ENCODE results near the gene DNAH9. TPM values are rescaled to one million over a fixed set of nuclear protein-coding genes. Genes with fewer than 3 reads are reported as not detected.

DNAH9 gene
- total and polyA plus RNA-seq, 2 of the 8 experiments (the other 6 are each of a cell fraction or from before 2014, with no cell fraction given): 0.21 to 0.86 TPM

GRCh38 chr17:11885051-11885450 lies 286.8 kb downstream of the DNAH9 start (continued):
- TF ChIP-seq, protein P1, sequence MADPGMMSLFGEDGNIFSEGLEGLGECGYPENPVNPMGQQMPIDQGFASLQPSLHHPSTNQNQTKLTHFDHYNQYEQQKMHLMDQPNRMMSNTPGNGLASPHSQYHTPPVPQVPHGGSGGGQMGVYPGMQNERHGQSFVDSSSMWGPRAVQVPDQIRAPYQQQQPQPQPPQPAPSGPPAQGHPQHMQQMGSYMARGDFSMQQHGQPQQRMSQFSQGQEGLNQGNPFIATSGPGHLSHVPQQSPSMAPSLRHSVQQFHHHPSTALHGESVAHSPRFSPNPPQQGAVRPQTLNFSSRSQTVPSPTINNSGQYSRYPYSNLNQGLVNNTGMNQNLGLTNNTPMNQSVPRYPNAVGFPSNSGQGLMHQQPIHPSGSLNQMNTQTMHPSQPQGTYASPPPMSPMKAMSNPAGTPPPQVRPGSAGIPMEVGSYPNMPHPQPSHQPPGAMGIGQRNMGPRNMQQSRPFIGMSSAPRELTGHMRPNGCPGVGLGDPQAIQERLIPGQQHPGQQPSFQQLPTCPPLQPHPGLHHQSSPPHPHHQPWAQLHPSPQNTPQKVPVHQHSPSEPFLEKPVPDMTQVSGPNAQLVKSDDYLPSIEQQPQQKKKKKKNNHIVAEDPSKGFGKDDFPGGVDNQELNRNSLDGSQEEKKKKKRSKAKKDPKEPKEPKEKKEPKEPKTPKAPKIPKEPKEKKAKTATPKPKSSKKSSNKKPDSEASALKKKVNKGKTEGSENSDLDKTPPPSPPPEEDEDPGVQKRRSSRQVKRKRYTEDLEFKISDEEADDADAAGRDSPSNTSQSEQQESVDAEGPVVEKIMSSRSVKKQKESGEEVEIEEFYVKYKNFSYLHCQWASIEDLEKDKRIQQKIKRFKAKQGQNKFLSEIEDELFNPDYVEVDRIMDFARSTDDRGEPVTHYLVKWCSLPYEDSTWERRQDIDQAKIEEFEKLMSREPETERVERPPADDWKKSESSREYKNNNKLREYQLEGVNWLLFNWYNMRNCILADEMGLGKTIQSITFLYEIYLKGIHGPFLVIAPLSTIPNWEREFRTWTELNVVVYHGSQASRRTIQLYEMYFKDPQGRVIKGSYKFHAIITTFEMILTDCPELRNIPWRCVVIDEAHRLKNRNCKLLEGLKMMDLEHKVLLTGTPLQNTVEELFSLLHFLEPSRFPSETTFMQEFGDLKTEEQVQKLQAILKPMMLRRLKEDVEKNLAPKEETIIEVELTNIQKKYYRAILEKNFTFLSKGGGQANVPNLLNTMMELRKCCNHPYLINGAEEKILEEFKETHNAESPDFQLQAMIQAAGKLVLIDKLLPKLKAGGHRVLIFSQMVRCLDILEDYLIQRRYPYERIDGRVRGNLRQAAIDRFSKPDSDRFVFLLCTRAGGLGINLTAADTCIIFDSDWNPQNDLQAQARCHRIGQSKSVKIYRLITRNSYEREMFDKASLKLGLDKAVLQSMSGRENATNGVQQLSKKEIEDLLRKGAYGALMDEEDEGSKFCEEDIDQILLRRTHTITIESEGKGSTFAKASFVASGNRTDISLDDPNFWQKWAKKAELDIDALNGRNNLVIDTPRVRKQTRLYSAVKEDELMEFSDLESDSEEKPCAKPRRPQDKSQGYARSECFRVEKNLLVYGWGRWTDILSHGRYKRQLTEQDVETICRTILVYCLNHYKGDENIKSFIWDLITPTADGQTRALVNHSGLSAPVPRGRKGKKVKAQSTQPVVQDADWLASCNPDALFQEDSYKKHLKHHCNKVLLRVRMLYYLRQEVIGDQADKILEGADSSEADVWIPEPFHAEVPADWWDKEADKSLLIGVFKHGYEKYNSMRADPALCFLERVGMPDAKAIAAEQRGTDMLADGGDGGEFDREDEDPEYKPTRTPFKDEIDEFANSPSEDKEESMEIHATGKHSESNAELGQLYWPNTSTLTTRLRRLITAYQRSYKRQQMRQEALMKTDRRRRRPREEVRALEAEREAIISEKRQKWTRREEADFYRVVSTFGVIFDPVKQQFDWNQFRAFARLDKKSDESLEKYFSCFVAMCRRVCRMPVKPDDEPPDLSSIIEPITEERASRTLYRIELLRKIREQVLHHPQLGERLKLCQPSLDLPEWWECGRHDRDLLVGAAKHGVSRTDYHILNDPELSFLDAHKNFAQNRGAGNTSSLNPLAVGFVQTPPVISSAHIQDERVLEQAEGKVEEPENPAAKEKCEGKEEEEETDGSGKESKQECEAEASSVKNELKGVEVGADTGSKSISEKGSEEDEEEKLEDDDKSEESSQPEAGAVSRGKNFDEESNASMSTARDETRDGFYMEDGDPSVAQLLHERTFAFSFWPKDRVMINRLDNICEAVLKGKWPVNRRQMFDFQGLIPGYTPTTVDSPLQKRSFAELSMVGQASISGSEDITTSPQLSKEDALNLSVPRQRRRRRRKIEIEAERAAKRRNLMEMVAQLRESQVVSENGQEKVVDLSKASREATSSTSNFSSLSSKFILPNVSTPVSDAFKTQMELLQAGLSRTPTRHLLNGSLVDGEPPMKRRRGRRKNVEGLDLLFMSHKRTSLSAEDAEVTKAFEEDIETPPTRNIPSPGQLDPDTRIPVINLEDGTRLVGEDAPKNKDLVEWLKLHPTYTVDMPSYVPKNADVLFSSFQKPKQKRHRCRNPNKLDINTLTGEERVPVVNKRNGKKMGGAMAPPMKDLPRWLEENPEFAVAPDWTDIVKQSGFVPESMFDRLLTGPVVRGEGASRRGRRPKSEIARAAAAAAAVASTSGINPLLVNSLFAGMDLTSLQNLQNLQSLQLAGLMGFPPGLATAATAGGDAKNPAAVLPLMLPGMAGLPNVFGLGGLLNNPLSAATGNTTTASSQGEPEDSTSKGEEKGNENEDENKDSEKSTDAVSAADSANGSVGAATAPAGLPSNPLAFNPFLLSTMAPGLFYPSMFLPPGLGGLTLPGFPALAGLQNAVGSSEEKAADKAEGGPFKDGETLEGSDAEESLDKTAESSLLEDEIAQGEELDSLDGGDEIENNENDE (IDR thresholded peaks at IDR 0.05; ENCODE audit: insufficient replicate concordance, low read length): no peak
- TF ChIP-seq TAF1 (IDR thresholded peaks at IDR 0.05; ENCODE audit: low read depth, low read length): no peak
- no peak for TF ChIP-seq USF2 (IDR thresholded peaks at IDR 0.05; ENCODE audit: low read length)
- TF ChIP-seq CBX5 (IDR thresholded peaks at IDR 0.05; ENCODE audit: low read depth, low read length): no peak
- TF ChIP-seq GTF2F1 (IDR thresholded peaks at IDR 0.05; ENCODE audit: borderline replicate concordance, low read depth, low read length): no peak
- no peak for TF ChIP-seq SP1 (IDR thresholded peaks at IDR 0.05; ENCODE audit: low read depth, low read length)
- no peak for TF ChIP-seq SAP30 (IDR thresholded peaks at IDR 0.05; ENCODE audit: insufficient read depth, insufficient replicate concordance, low read length)
- no peak for TF ChIP-seq NRF1 (IDR thresholded peaks at IDR 0.05; ENCODE audit: low read depth, low read length)
- TF ChIP-seq KDM1A (IDR thresholded peaks at IDR 0.05; ENCODE audit: borderline replicate concordance, low read length): no peak
- TF ChIP-seq CREB1 (IDR thresholded peaks at IDR 0.05): no peak
- TF ChIP-seq SP4 (IDR thresholded peaks at IDR 0.05; ENCODE audit: low read length): no peak
- TF ChIP-seq RFX5 (IDR thresholded peaks at IDR 0.05; ENCODE audit: borderline replicate concordance, low read depth, low read length): no peak

All from H1 (cell line).